T-helper 22 cell (primary cell): ENCODE measurements around the gene MAMDC2.

Experiments used
- DNase-seq: peaks from one replicate; pipeline ENCODE4 v3.0.0-alpha.2; 2020; ENCODE audit warnings: low read depth

Gene MAMDC2

GRCh38 chr9:70135176-70135575 is 91.5 kb downstream of the MAMDC2 start:
- DNase-seq = no peak

- DNase-seq = no peak
These were observed 93.0 kb downstream of the MAMDC2 start for GRCh38 chr9:70136632-70137031.

GRCh38 chr9:70137577-70137976 is 93.9 kb downstream of the MAMDC2 start:
- no peak for DNase-seq

- DNase-seq = no peak
These were observed 98.5 kb downstream of the MAMDC2 start for GRCh38 chr9:70142101-70142500.

- no peak for DNase-seq
These were observed 99.9 kb downstream of the MAMDC2 start for GRCh38 chr9:70143394-70144130.

- DNase-seq = no peak
These were observed 100.5 kb downstream of the MAMDC2 start for GRCh38 chr9:70144131-70144503.

- no peak for DNase-seq
These were observed 102.3 kb downstream of the MAMDC2 start for GRCh38 chr9:70145981-70146380.

GRCh38 chr9:70147196-70147595 is 103.5 kb downstream of the MAMDC2 start:
- DNase-seq = no peak

GRCh38 chr9:70147651-70148050 is 104.0 kb downstream of the MAMDC2 start:
- no peak for DNase-seq

- no peak for DNase-seq
These were observed 108.7 kb downstream of the MAMDC2 start for GRCh38 chr9:70152350-70152749.

GRCh38 chr9:70156729-70157128 is 113.1 kb downstream of the MAMDC2 start:
- DNase-seq = no peak

- DNase-seq = no peak
These were observed 116.0 kb downstream of the MAMDC2 start for GRCh38 chr9:70159630-70160029.

- DNase-seq = no peak
These were observed 117.3 kb downstream of the MAMDC2 start for GRCh38 chr9:70160686-70161600.

- no peak for DNase-seq
These were observed 121.5 kb downstream of the MAMDC2 start for GRCh38 chr9:70165006-70165602.

GRCh38 chr9:70168521-70168920 is 124.9 kb downstream of the MAMDC2 start:
- no peak for DNase-seq

- DNase-seq = no peak
These were observed 125.6 kb downstream of the MAMDC2 start for GRCh38 chr9:70169222-70169621.

GRCh38 chr9:70170151-70170790 is 126.6 kb downstream of the MAMDC2 start:
- DNase-seq = no peak

- no peak for DNase-seq
These were observed 128.9 kb downstream of the MAMDC2 start for GRCh38 chr9:70172532-70172931.

GRCh38 chr9:70177121-70177520 is 133.5 kb downstream of the MAMDC2 start:
- no peak for DNase-seq

GRCh38 chr9:70192707-70193106 is 149.1 kb downstream of the MAMDC2 start:
- DNase-seq = no peak

- no peak for DNase-seq
These were observed 151.8 kb downstream of the MAMDC2 start for GRCh38 chr9:70195456-70195855.
